ENCODE measurements around the gene ZMIZ2.

DNA sequence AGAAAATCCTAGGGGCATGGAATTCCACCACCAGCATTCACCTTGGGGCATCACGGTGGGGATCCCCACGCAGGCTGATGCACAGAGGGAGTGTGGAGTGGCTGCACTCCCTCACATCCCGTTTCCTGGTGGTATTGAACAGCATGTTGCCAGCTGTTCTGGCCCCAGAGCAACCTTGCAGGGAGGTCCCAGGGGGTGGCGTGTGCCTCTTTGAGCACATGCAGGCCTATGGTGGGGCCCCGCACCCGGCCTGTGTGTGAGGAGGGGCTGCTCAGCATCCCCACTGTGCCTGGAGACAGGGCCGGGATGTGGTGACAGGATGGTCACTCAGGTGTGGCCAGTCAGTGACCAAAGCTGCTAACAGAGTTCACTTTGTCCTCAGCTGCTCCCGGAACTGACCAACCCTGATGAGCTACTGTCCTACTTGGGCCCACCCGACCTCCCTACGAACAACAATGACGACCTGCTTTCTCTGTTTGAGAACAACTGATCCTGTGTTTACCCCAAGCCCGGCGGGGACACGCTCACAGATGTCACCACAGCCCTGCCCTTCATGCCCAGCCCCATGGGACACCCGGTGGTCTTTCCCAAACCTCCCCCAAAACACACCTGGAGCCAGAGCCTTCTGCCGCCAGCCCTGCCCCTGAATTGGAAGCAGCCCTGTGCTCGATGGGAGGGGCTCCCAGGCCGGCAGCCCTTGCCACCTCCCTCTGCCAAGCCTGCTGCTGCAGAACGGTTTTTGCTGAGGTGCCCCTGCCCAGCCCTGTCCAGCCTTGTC, 18.7 kb downstream of the ZMIZ2 start:
- TF ChIP-seq, protein P1, sequence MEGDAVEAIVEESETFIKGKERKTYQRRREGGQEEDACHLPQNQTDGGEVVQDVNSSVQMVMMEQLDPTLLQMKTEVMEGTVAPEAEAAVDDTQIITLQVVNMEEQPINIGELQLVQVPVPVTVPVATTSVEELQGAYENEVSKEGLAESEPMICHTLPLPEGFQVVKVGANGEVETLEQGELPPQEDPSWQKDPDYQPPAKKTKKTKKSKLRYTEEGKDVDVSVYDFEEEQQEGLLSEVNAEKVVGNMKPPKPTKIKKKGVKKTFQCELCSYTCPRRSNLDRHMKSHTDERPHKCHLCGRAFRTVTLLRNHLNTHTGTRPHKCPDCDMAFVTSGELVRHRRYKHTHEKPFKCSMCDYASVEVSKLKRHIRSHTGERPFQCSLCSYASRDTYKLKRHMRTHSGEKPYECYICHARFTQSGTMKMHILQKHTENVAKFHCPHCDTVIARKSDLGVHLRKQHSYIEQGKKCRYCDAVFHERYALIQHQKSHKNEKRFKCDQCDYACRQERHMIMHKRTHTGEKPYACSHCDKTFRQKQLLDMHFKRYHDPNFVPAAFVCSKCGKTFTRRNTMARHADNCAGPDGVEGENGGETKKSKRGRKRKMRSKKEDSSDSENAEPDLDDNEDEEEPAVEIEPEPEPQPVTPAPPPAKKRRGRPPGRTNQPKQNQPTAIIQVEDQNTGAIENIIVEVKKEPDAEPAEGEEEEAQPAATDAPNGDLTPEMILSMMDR (IDR thresholded peaks at IDR 0.05; ENCODE audit: insufficient read depth, low read length, poor library complexity, severe bottlenecking): no peak
- no peak for TF ChIP-seq EZH2phosphoT487 (conservative IDR thresholded peaks at IDR 0.05; ENCODE audit: low read length)

Data from SU-DHL-6 (cell line).